ENCODE results near the gene UTP25.

UTP25 gene

GRCh38 chr1:209838537-209838936 lies 10.8 kb downstream of the UTP25 start:
- DNase-seq: no peak

GRCh38 chr1:209839875-209840546 lies 12.2 kb downstream of the UTP25 start:
- DNase-seq: peak in 2 of 51 donors; percentile 10 to 37

DNA sequence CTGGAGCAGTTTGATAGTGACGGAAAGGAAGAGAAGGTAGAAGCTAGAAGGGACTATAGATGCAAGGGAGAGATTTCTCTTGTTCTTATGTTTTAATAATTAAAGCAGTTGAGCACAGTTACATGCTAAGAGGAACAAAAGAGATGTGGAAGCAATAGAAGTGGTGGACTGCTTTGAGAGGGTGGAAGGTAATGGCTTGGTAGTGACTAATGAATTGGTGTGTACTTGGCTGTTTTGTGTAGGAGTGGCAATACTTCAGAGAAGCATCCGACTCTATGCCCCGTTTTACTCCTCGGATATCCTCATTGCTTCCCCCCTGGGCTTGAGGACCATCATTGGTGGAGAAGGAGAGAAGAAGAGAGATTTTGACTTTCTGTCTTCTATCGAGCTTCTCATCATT lies 12.8 kb downstream of the UTP25 start:
- no peak for DNase-seq

DNA sequence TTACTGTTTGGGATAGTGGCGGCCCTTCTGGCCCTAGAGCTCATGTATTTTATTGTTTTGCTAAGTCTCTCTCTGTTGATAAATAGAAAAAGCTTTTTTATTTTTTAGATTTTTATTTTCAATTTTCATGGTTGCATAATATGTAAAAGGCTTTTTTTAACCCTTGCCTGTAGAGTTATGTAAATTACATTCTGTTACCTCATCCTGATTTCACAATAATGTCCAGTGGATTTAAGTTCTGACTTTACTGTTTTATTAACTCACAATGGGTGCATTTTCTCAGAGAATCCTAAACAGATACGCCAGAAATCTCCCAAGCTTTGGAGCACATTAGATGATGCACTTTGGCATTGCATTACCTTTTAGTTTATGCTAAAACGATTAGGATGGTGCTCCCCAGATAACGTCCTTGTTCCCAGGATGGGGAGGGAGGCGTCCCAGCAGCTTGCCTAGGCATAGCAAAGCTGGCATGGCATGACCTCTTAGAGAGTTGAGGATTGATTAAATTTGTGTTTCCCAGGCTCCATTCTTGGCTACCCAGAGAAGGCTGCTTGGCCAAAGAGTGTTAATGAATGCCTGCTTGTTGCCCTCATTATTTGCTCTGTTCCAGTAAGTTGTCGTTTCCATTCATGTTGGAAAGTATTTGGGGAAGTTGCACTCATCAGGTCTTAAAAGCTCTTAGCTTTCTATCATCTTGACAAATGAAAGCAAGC lies 17.1 kb downstream of the UTP25 start:
- DNase-seq: peak in 5 of 51 donors; percentile 7 to 44 (median 16)

- peak in 1 of 51 donors; percentile 24 for DNase-seq
Observed at GRCh38 chr1:209845408-209845725, 17.6 kb downstream of the UTP25 start.

- DNase-seq: no peak
Observed at GRCh38 chr1:209849388-209849787, 21.6 kb downstream of the UTP25 start.

DNA sequence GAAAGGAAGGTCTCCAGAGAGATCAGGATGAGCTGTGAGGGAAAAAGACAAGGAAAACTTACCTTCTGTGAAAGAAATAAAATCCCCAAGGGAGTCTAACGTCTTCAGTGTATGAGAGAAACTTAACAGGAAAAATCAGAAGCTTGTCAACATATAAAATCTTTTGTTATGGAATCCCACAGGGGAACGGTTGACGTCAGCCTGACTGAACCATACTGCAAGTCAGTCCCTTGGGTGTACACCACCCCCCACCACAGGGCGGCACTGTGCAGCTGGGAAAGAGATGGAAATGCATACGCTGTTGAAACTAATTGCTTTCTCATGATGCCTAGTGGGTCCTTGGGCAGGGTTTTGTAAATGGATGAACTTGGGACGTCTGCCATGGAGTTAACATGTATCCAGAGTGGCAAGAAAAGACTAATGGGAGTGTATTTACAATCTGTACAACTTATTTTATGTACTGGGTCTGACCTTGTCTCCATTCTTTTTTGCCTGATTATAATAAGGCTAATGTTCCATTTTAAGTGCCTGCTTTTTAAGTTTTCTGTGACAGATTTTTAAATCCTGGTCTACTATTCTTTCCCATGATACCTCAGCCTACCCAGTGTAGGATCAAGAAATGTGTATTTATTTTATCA lies 22.7 kb downstream of the UTP25 start:
- DNase-seq: peak in 25 of 51 donors; percentile 4 to 69 (median 24)

DNA sequence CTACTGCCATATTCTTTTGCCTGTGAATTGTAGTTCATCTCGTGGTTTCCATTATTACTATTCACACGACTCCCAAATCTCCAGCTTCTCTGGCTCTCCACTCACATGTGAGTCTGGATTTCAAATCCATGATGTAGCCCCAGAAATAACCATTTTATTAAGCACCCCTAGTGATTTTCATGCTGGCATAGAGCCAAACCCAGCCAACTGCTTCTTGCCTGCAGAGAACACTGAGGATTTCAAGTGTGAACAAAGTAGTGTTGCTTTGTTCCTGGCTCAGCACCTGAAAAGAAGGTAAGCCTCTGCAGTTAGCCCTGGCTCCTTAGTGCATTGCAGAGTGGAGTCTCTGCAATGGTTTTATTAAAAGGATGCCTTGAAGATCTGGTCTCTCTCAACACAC lies 25.9 kb downstream of the UTP25 start:
- DNase-seq: no peak

GRCh38 chr1:209854196-209854595 lies 26.4 kb downstream of the UTP25 start:
- DNase-seq: peak in 3 of 51 donors; percentile 14 to 47 (median 45)

DNA sequence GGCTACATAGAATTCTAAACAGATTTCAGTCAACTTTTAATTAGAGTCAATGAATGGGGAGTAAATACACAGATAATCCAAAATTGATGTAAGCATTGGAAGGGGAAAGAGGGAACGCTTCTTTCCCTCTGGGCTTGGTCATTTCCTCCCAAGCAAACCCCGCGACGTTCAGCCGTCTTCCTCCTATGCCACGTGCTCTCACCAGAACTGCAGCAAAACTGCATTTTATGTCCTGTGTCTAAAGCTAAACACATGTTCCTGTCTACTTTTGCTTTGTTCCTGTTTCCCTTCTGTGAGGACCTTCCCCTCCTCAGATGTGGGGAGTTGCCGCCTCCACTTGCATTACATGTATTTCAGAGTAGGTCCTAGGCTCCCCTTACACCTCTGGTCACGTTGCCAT lies 27.2 kb downstream of the UTP25 start:
- no peak for DNase-seq

- no peak for DNase-seq
Observed at GRCh38 chr1:209855623-209856022, 27.9 kb downstream of the UTP25 start.

- no peak for DNase-seq
Observed at GRCh38 chr1:209858561-209859103, 30.9 kb downstream of the UTP25 start.

- DNase-seq: peak in 42 of 51 donors; percentile 12 to 81 (median 50)
Observed at GRCh38 chr1:209860293-209860881, 32.6 kb downstream of the UTP25 start.

GRCh38 chr1:209861242-209861641 lies 33.5 kb downstream of the UTP25 start:
- no peak for DNase-seq

- DNase-seq: peak in 1 of 51 donors; percentile 58
Observed at GRCh38 chr1:209862391-209863356, 34.9 kb downstream of the UTP25 start.

DNA sequence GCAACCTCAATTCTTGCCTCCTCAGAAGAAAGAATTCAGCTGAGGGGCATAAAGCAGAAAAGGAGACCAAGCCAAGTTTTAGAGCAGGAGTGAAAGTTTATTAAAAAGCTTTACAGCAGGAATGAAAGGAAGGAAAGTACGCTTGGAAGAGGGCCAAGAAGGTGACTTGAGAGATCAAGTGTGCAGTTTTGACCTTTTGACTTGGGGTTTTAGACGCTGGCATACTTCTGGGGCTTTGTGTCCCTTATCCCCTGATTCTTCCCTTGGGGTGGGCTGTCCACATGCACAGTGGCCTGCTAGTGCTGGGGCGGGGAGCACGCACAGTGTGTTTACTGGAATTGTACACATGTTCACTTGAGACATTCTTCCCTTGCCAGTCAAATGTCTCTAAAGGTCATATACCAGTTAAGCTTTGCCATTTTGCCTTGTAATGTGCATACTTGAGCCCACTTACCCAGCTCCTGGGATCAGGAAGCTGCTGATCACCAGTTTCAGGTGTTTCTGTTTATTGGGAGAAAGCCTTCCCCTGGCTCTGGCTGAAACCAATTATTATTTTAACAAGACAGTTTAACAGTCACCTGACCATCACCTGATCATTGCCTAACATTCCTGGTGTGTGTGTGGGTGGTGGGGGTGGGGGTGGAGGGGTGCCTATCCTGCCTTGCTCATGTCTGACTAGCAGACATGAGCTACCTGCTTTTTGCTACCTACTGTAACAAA lies 36.2 kb downstream of the UTP25 start:
- no peak for DNase-seq

DNA sequence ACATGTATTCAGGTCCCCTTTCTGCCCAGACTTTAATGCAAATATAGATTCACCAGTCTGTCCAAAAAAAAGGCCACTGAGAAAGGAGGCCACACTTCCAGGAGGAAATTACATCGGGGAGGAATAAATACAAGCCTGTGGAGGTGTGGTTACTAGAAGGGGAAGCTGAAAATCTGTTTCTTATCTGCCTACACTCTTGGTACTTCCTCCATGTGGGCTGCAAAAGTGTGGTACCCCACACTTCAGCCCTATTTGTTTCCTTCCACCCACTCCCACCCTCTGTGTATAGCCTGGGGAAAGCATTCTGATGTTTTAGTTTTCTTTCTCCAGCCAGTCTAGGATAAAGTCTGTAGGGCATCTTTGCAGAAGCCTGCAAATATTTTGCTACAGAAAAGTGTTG lies 38.4 kb downstream of the UTP25 start:
- no peak for DNase-seq

- DNase-seq: peak in 1 of 51 donors; percentile 53
Observed at GRCh38 chr1:209869291-209870149, 41.7 kb downstream of the UTP25 start.
